GM12801 (cell line): ENCODE measurements around the gene TMEM220.

Experiments
- TF ChIP-seq, protein P1 (sequence below): IDR thresholded peaks from one replicate; pipeline ENCODE4 v1.5.1; 2011; ENCODE audit warnings: control low read depth; ENCODE audit not compliant: insufficient read length; ENCODE audit errors: extremely low read depth

The TMEM220 gene

DNA sequence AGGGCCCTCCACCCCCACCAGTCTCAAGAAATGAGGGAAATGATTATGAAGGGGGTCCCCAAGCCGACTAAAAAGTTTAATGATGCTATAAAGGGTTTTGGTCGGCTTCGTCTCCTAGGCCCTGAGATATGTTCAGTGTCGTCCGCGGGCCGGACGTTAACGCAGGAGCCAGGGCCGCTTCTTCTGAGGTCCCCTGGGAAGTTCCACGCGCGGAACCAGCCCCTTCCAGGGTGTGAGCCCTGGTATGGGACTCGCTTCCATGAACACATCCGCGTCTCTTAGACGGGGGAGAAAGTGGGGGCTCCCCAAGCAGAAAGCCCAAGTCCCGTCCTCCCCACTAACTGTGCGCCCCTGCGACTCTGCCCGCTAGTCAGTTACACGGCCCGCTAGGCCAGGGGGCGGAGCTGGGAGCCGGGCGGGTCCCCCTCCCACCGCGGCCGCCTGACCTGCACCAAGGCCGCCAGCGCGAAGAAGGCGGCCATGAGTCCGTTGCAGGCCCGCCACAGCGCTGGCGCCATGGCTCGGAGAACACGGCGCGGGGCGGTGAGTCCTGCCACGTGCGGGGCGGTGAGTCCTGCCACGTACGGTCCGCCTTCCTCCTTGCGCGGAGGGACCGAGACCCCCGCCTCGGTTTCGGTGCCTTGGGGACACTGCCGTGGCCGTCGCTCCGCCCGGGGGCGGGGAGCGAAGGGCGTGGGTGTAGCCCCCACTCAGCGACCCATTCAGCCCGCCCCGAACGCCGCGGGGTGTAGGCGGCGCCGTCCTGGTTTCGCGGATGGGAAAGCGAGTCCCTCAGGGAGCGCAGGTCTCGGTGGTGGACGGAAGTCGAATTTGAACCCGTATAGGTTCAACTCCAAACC is at the start of gene TMEM220:
TMEM220 (minus strand) TSS at position 690 of the 860 bp plus-strand sequence; CDS start at position 518, 172 bp downstream.
- TF ChIP-seq, protein P1, sequence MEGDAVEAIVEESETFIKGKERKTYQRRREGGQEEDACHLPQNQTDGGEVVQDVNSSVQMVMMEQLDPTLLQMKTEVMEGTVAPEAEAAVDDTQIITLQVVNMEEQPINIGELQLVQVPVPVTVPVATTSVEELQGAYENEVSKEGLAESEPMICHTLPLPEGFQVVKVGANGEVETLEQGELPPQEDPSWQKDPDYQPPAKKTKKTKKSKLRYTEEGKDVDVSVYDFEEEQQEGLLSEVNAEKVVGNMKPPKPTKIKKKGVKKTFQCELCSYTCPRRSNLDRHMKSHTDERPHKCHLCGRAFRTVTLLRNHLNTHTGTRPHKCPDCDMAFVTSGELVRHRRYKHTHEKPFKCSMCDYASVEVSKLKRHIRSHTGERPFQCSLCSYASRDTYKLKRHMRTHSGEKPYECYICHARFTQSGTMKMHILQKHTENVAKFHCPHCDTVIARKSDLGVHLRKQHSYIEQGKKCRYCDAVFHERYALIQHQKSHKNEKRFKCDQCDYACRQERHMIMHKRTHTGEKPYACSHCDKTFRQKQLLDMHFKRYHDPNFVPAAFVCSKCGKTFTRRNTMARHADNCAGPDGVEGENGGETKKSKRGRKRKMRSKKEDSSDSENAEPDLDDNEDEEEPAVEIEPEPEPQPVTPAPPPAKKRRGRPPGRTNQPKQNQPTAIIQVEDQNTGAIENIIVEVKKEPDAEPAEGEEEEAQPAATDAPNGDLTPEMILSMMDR = no peak

DNA sequence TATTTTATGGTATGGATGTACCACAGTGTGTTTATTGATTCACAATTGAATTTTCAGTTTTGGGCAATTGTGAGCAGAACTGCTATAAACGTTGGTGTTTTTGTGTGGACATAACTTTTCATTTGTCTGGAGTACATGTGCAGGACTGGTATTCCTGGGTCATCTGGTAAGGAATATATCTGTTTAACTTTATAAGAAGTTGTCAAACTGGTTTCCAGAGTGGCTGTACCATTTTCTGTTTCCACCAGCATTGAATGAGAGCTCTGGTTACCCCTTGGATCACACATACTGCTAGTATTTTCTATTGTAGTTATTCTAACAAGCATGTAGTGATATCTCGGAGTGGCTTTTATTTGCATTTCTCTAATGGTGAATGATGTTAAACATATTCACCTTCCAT is 49.8 kb upstream of the TMEM220 start:
- TF ChIP-seq, protein P1 = no peak

DNA sequence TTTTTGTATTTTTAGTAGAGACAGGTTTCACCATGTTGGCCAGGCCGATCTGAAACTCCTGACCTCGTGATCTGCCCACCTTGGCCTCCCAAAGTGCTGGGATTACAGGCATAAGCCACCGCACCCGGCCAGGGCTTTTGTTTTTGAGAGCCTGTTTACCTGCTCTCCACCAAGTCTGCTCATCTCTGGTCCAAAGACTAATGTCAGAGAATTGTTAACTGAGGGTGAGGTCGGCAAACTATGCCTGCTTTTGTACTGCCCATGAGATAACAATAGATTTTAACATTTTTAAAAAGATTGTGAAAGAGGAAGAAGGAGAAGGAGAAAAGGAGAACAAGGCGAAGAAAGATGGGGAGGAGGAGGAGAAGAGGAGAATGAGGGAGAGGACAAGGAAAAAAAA is 48.1 kb upstream of the TMEM220 start:
- TF ChIP-seq, protein P1 = no peak

DNA sequence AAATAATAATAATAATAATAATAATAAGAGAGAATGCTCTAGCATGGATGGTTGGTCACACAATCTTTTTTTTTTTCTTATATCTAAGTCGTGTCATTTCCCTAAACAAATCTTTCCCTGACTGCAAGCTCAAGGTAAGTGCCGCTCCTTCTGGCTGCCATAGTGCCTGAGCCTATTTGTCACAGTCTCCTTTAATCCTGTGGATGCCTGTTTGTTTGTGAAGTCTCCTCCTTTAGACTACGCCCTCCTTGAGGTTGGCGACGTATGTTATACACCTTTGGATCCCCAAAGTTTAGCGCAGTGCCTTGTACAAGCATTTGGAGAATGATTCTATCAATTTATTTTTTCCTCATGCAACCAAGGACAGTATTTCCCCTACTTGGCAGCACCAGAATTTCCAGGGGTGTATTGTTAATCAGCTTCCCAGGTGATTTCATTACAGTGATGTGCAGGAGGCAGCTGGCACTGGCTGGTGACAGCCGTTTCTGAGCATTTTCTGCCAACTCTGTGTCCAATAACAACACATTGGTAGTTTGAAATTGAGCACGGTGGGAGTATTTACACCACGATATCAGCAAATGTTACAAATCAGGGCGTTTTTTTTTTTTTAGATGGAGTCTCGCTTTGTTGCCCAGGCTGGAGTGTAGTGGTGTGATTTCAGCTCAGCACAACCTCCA is 47.4 kb upstream of the TMEM220 start:
- TF ChIP-seq, protein P1 = no peak

DNA sequence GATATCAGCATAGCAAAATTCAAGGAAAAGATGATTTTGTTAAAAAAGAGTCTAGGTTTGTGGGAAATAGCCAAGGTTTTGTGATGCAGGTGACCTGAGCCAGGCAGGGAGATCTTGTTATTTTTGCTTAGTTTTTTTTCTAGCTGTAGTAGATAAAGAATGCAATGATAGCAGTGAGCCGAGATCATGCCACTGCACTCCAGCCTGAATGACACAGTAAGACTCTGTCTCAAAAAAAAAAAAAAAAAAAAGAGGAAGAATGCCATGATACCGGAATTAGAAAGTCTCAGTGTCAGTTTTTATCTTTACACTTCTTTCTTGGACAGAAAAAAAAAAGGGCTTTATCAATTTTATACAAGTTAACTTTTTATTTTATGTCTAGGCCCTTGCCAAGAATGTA is 46.6 kb upstream of the TMEM220 start:
- TF ChIP-seq, protein P1 = no peak

DNA sequence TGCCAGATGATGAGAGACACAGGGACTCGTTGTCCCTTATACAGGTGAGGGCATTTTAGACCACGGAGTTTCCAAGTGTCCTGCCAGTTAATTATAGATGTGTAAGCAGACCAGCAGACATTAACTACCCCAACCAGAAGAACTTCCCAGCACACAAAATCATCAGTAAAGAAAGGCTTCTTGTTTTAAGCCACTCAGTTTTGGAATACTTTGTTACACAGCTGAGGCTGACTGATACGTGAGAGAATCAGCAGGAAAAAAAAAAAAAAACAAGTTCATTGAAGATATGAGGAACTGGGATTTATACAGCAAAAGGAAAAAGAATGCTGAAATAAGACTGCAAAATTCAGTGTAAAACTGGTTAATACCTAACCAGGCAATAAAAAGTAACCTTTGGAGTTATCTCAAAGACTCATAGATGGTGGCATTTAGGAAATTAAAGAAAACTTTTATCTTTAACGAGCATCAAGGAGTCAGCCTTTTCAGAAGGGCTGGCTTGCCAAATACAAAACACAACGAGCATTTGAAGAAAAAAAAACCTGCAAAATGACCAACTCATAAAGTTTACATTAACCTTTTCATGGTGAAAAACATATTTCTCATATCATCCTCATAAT is 46.0 kb upstream of the TMEM220 start:
- TF ChIP-seq, protein P1 = no peak

DNA sequence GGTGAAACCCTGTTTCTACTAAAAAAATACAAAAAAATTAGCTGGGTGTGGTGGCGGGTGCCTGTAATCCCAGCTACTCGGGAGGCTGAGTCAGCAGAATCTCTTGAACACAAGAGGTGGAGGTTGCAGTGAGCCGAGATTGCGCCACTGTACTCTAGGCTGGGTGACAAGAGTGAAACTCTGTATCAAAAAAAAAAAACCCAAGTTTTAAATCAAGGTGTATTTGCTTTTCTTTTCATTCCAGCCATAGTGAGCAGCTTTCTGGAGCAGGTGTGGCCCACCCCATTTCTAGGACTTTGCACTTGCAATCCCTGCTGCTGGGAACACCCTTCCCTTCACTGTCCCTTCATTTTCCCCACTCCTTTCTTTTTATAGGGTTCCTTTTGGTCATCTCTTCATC is 45.2 kb upstream of the TMEM220 start:
- TF ChIP-seq, protein P1 = no peak
